KOPT-K1 (cell line): ENCODE measurements around the gene DLGAP5.

ENCODE experiments used
- H3K27ac ChIP-seq: fragments of 200-600 bp; sonication (generic); 2 replicates; pipeline ENCODE4 v1.5.1; 2016; ENCODE audit warnings: antibody characterized with exemption, mild to moderate bottlenecking, low read depth, low read length; ENCODE audit not compliant: poor library complexity, severe bottlenecking
- H3K36me3 ChIP-seq: fragments of 200-600 bp; sonication (generic); 2 replicates; pipeline ENCODE4 v1.5.1; 2017; ENCODE audit warnings: antibody characterized with exemption, mild to moderate bottlenecking, low read length, moderate library complexity; ENCODE audit not compliant: insufficient read depth
- H3K9me3 ChIP-seq: fragments of 200-600 bp; sonication (generic); 2 replicates; pipeline ENCODE4 v1.5.1; 2017; ENCODE audit warnings: antibody characterized with exemption, low read length, mild to moderate bottlenecking; ENCODE audit not compliant: insufficient read depth, poor library complexity, severe bottlenecking

DLGAP5 gene

DNA sequence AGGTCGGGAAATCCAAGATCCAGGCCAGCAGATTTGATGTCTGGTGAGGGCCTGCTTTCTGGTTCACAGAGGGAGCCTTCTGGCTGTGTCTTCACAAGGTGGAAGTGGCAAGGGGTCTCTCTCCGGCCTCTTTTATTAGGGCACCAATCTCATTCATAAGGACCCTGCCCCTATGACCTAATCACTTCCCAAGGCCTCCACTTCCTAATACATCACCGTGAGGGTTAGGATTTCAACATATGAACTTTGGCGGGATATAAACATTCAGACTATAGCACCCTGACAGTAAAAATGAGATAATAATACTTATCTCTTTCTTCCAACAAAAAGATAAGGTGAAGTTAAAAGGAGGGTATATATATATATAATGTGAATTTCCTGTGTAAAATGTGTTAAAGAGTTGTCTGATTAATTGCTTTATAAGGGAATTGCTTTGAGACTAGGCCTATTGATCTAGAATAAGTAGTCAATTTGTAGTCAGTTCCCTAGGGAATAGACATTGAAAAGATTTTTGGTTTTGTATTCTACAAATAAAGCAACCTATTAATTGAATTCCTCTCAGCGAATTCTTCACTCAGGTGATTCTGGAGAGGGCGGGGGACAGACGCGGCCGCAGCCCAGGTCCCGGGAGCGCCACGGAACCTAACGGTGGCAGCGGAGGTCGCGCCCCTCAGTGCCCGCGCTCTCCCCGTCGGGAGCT is 62.8 kb downstream of the DLGAP5 start:
- no peak overlapping the region for H3K27ac ChIP-seq

DNA sequence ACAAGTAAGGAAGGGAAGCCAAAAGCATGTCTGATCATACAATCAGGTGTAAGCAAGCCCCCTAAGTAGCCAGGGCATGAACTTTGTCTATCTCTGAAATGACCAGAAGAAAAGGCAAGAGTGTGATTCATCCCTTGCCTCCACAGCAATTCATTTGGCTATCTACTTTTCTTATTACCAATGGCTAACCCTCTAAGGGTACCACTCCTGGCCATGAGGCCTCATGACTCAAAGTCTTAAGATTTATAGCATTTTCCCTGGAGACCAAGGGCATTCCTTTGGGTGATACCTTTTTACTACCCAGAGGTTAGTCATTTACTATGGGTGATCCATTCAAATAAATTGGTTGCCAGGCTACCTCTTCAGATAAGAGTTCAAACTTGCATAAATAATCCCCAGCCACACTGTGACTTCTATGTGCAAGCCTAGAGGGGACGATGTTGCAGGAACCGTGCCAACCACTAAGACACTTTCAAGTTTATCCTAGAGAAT is 63.9 kb downstream of the DLGAP5 start:
- Histone ChIP-seq H3K9me3 (no peaks in the 10 kb centered on the region), H3K27ac (no peak overlapping the region), H3K36me3 (peaks cover 4% of the 10 kb centered on the region; the same call in 1 of the 2 replicates)

More for the DNA sequence above, 62.8 kb downstream of the DLGAP5 start:
- Histone ChIP-seq H3K36me3 (peaks cover 4% of the 10 kb centered on the region; the same call in 1 of the 2 replicates), H3K9me3 (no peaks in the 10 kb centered on the region)

DNA sequence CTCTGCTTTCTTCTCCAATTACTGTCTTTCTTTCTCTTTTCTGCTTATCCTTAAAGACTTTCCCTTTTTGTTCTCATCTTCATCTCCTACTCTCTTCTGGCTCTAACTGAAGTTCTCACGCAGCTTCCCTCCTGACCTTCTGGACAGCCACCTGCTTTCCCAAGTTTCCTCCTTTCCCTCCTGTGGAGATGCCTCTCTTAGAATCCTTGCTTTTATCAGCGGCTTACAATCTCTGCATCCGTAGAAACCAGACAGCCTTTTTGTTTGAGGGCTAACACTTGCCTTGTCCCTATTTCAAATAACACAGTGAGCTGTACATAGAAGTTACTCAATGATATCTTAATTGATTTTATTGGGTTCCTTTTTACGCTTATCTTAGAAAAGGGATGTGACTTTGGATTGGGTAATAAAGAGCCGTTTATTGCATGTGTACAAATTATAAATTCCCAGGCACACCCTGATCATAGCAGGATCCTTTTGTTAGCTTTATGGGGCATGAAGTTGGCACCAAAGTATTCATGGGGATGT is 64.4 kb downstream of the DLGAP5 start:
- H3K27ac ChIP-seq: no peak overlapping the region
- H3K9me3 ChIP-seq: no peaks in the 10 kb centered on the region
- peaks cover 4% of the 10 kb centered on the region; the same call in 1 of the 2 replicates for H3K36me3 ChIP-seq

DNA sequence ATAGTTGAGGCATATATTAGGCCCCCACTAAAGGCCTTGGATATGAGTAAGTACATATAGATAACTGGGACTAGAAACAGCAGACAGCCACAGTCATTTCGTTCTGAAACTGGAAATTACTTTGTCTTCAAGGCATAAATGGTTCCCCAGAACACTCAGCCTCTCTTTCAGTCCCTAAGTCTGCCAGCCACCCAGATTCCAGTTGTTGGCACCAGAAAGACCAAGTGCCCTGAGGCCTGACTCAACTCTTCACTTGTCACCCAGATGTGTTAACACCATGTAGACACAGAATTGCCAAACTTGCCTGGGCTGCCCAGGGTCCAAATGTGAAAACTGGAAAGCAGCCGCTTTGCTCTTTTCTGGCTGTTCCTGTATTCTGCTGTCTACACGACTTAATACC is 65.4 kb downstream of the DLGAP5 start:
- Histone ChIP-seq H3K9me3 (no peaks in the 10 kb centered on the region), H3K36me3 (peaks cover 4% of the 10 kb centered on the region; the same call in 1 of the 2 replicates), H3K27ac (no peak overlapping the region)

DNA sequence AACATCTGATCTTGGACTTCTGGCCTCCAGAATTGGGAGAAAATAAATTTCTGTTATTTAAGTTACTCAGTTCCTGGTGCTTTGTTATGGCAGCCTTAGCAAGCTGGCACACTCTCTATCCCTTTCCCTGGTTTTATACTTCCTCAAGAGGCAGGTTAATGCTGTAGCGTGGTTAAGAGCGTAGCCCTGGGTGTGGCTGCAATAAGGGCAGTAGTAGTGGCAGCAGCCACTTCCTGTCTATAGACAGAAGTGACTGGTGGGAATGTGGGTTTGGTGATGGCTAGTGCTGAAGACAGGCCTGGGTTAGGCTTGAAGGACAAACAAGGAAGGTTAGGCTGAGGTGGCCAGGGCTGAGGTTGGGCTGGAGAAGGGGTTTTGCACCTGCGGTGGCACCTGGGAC is 66.0 kb downstream of the DLGAP5 start:
- no peak overlapping the region for H3K27ac ChIP-seq
- H3K9me3 ChIP-seq: no peaks in the 10 kb centered on the region
- peaks cover 4% of the 10 kb centered on the region; the same call in 1 of the 2 replicates for H3K36me3 ChIP-seq

DNA sequence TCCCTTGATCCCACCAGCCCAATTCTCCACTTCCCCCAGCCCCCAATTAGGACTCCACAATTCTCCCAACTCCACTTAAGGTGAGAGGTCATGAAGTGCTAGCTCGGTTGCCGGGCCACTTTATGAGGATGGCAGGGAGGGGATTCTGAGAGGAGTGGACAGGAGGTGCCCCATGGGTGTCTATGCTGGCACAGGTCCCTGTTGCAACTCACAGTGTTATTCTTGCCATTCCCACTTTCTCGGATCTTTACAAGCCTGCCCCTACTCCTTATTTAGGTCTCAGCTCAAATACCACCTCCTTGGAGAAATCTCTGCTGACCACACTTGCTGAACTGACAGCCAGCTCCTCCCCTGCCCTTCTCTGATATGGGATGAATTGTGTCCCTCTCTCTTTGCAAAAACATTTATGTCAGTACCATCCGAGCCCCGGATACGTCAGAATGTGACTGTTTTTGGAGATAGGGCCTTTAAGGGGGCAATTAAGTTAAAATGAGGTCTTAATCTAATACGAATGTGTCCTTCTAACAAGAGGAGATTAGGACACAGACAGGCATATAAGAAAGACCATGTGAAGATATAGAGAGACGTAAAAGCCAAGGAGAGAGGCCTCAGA is 66.5 kb downstream of the DLGAP5 start:
- H3K36me3 ChIP-seq: peaks cover under 1% of the 10 kb centered on the region; the same call in 1 of the 2 replicates
- H3K27ac ChIP-seq: no peak overlapping the region
- H3K9me3 ChIP-seq: no peaks in the 10 kb centered on the region

DNA sequence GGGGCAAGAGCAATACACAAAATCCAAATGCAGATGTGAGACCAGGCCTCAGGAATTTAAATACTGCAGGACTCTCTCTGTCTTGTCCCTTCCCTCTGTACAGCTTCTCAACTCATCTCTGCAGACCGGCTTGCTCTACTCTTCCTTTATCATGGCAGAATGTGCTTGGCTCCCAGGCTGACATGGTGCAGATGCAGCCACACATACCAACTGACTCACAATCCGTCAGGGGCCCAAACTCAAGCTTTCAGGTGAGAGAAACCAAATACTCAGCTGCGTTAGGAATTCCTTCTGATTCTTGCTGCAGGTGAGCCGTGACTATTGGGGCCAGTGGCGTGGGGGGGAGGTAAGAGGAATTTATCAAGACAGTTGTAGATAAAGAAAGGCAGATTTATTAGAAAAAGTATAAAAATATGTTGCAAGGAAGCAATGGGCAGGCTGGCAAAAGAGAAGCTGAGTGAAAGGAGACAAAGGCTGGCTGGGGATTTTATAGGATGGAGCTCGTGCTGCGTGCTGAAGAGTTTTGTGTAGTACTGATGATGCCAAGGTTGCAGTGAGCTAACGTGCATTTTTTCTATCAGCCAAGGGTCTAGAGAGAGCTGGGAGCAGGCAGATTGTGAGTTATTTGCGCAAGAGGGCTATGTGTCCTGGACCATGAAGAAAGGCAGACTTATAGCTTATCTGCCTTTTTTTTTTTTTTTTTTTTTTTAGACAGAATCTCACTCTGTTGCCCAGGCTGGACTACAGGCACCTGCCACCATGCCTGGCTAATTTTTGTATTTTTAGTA is 67.3 kb downstream of the DLGAP5 start:
- H3K27ac ChIP-seq: no peak overlapping the region
- no peaks in the 10 kb centered on the region for H3K36me3 ChIP-seq
- H3K9me3 ChIP-seq: no peaks in the 10 kb centered on the region

DNA sequence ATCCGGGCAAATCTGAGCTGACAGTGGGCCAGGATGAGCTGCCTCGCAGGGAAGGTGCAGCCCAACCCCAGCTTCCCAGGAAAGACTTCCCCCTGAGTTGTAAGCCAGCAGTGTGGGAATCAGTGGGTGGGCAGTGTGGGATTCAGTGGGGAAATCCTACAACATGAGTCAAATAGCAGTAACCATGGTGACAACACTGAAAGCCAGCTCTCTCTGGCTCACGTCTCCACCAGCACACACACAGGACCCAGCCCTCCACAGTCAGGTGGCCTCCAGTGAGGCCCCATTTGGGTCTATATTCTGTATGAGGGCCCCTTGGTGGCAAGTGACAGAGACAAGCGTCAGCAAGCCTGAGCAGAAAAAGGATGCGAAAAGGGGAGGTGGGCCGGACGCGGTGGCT is 68.3 kb downstream of the DLGAP5 start:
- H3K36me3 ChIP-seq: no peaks in the 10 kb centered on the region
- no peaks in the 10 kb centered on the region for H3K9me3 ChIP-seq
- H3K27ac ChIP-seq: no peak overlapping the region

DNA sequence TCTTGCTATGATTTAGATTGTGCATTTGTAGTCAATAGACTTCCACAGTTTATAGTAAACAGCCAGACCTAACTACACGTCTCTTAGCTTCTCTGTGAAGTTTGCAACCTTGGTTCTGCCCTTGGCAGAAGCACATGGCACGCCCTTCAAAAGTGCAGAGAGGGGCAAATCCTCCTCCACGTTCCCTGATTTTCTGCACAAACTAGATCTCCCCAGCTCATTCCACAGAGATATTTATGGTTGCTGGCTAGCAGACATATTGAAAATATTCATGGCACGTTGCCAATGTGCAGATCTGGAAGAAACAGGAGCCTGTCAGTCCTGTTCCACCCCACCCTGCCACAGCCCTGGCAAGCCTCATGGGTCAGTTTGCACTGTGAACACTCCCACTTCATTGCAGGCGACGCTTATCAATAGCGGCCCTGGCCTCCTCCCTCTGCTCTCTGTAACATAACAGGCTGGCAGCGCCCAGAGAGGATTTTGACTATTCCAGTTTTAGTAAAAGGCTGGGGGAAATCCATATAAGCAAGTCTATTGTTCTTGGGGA is 68.9 kb downstream of the DLGAP5 start:
- Histone ChIP-seq H3K27ac (no peak overlapping the region), H3K36me3 (no peaks in the 10 kb centered on the region), H3K9me3 (no peaks in the 10 kb centered on the region)

DNA sequence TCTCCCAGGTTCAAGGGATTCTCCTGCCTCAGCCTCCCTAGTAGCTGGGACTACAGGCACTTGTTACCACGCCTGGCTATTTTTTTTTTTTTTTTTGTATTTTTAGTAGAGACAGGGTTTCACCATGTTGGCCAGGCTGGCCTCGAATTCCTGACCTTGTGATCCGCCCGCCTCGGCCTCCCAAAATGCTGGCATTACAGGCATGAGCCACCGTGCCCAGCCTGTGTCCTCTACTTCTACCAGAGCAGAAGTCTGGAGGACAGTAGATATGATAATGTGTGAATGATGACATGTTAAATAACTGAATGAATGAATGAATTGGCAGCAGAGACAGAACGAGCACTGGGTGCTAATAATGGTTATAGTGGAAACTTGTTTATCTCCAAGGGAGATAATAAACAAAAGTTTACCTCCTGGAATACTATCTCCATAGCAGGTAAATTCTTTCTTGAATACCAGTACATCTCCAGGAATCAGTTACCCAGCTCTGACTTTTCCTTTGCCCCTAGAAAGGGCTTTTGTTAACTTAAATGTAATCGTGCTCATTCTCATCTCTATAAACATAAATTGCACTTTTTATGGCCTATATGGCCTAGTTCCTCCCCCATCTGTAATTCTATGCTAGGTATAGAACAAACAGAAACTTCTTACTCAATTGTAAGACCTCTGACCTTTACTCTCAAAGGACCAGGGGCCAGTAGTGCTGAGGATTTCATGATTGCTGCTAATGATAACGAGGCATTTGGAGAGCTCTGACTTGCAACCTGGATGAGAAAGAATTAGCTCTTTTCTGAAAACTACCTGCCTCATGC is 69.6 kb downstream of the DLGAP5 start:
- H3K36me3 ChIP-seq: no peaks in the 10 kb centered on the region
- H3K9me3 ChIP-seq: no peaks in the 10 kb centered on the region
- H3K27ac ChIP-seq: no peak overlapping the region

DNA sequence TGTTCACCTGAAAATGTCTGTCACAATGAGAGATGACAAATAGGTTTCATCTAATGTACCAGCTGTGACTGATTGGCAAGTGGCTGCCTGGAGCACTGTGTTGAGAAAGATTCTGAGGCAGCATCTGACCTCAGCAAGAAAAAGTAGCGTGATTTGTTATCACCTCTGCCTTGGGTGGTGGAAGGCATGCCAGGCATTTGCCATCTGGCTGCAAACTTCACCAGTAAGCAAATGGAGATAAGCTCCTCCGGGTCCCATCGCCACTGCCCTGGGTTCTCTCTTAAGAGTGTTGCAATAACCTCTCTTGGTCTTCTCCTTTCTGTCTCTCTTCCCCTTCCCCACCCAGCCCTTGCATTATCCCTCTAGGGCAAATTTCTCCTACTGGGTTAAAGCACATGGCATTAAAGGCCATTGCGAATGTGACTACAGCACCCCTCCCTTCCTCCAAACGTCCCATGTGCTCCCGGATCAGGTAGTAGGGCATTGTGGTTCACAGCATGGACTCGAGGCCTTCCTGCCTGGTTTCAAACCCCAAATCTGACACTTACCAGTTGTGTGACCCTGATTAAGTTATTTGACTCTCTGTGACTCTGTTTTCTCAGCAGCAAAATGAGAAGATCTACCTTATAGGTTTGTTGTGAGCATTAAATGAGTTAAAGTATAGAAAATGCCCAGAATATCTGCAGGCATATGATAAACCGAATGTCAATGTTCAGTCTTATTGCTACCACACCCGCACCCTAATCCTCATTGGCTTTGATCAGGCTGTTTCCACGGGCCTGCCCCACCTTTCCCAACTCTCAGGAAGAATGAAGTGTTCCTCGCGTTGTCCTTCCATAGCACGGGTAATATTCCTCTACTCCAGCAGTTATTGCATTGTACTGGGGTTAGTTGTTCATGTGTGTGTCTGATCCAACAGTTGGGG is 70.6 kb downstream of the DLGAP5 start:
- Histone ChIP-seq H3K9me3 (no peaks in the 10 kb centered on the region), H3K36me3 (no peaks in the 10 kb centered on the region), H3K27ac (no peak overlapping the region)

DNA sequence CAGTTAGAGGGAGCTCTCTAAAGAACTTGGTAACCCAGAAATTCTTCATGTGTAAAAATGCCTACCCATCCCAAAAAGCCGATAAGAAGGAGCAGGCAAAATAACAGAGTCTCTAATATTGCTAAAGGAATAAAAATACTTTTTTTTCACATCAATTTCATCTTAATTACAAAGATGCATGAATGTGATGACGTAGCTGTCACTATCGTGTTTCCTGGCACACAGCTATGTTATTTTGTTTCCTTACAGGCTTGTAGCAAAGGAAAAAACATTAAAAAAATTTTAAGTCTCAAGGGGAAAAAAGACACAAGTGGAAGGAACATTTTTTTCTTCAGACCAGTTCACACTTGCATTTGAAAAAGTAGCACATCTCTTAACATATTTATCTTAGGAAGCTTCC is 72.6 kb downstream of the DLGAP5 start:
- Histone ChIP-seq H3K27ac (no peak overlapping the region), H3K36me3 (no peaks in the 10 kb centered on the region), H3K9me3 (no peaks in the 10 kb centered on the region)

DNA sequence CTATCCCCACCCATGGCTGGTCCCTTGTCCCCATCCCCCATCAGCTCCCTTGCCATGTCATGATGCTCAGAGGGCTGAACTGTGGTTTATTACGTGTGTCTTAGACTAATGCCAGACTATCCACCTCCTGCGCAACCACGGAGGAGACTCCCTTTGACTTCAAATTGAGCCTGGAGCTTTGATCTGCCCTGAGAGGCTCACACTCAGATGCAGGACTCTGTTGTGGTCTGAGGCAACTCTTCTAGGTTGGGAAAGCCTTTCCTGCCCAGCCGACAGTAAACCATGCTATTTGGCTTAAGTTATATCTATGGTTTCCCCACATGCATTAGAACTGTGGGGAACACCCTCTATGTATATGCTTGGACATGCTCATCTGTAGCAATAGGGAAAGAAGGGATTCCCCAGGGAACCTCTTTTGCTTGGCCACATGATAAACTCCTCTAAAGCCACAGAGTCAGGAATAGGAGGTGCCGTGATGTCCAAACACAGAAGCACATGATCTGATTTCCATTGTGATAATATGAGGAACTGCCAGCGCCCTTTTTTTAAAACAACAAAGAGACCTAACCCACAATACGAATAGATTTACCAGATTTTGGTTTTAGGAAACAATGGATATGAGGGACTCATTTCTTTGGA is 73.5 kb downstream of the DLGAP5 start:
- Histone ChIP-seq H3K9me3 (no peaks in the 10 kb centered on the region), H3K27ac (no peak overlapping the region), H3K36me3 (no peaks in the 10 kb centered on the region)
